ENCODE data around the gene MACC1.
"Not testable (repeated sequence)": the region's sequence is repeated elsewhere in the genome, so short reads cannot be mapped to it uniquely, and the experiment has no call there.

MACC1 gene

DNA sequence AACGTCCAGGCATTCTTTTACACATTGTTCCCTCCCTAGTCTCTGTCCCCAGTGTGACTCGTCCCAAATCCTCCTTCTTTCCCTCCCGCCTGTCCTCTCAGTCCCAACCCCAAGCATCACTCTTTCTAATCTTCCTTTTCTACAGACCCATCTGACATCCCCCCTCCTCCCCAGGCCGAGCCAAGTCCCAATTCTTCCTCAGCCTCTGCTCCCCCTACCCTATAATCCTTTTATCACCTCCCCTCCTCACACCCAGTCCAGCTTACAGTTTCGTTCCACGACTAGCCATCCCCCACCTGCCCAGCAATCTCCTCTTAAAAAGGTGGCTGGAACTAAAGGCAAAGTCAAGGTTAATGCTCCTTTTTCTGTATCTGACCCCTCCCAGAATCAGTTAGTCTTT lies 95.1 kb downstream of the MACC1 start:
- no peak for DNase-seq

DNA sequence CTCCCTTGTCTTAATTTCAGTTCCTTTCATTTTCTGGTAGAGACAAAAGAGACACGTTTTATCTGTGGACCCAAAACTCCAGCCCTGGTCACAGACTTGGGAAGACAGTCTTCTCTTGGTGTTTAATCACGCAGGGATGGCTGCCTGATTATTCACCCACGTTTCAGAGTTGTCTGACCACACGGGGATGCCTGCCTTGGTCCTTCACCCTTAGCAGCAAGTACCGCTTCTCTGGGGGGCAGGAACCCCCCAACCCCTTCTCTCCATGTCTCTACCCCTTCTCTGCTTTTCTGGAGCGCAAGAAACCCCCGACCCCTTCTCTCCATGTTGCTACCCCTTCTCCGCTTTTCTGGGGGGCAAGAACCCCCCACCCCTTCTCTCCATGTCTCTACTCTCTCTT lies 95.8 kb downstream of the MACC1 start:
- no peak for DNase-seq

DNA sequence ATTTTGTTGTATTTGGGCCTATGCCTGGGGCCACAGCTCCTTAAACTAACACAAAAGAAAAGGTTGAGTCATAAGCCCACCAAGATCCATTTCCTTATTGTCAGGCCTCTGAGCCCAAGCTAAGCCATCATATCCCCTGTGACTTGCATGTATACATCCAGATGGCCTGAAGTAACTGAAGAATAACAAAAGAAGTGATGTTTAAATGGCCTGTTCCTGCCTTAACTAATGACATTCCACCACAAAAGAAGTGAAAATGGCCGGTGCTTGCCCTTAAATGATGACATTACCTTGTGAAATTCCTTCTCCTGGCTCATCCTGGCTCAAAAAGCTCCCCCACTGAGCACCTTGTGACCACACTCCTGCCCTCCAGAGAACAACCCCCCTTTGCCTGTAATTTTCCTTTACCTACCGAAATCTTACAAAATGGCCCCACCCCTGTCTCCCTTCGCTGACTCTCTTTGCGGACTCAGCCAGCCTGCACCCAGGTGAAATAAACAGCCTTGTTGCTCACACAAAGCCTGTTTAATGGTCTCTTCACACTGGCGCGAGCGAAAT lies 96.5 kb downstream of the MACC1 start:
- DNase-seq: not testable (repeated sequence)

DNA sequence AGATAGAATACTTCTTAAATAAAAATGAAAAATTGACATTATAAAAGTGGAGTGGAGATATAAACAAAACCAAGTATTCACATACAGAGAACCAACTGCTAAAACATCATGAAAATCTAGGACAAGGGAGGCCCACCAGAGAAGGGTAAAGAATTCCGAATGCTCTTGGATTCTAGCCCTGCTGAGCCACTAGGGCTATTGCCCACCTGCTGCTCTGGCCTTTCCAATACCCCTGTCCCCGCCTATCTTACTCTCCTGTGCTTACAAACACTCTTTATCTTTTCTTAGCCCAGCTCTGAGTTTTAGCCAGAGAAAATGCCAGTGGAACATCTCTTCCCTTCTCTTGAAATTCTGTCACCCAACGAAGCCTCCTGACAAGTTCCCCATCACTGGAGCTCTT lies 100.3 kb downstream of the MACC1 start:
- no peak for DNase-seq

DNA sequence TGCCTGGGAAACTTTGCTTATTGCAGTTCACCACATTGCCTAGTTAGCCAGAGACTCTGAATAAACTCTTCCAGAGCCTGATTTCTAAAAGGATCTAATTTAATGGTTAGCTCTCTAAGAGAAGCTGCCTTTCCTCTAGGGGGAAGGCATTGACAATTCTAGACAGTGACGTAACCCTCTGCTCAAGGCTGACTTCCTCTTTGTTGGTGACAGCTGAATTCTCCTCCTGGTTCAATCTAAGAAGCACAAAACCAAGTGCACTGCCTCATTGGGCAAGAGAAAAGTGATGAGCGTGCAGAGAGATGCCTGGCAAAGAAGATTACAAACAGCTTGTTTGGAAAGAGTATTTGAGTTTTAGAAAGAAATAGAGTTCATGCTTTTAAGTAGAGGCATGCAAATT lies 102.7 kb downstream of the MACC1 start:
- no peak for DNase-seq

DNA sequence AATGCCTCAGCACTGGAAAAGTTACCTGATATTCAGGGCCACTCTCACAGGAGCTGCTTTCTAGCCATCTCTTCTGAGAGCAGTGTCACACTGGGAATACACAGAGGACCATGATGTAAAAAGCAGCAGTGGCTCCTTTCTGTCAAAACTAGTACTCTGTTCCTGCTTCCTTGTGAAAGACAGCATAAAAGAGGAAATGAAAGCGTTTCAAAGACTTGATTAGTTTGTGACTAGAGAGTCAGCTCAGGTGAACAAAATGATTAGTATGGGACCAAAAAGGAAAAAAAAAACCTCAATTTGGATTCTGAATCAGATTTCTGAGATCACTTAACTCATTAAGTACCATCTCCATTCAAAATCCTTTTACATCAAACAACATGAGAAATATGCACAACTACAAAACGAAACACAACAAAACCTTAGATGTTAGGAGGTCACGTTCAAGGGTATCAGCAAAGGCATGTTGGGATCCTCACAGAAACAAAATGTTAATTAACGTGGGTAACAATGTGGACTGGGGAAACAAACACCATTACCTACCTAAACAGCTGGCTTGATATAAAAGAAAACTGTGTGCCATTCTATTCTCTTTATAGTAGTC lies 103.7 kb downstream of the MACC1 start:
- no peak for DNase-seq

DNA sequence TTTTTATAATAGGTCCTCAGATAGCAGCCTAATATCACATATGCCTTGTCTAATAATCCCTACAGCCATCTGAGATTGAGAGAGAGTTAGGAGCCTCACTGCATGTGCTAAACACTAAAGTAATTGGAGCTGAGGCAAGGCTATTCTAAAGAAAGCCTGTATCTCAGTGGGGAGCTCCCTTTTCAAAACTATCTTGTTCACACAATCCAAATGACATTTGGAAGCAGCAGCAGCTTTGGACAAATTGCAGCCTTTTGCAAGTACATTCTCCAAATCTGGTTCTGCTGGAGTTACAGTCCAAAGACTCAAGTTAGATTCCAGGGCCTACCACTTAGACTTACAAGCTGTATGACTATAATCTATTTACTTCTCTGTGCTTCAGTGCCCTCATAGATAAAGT lies 104.5 kb downstream of the MACC1 start:
- DNase-seq: no peak

DNA sequence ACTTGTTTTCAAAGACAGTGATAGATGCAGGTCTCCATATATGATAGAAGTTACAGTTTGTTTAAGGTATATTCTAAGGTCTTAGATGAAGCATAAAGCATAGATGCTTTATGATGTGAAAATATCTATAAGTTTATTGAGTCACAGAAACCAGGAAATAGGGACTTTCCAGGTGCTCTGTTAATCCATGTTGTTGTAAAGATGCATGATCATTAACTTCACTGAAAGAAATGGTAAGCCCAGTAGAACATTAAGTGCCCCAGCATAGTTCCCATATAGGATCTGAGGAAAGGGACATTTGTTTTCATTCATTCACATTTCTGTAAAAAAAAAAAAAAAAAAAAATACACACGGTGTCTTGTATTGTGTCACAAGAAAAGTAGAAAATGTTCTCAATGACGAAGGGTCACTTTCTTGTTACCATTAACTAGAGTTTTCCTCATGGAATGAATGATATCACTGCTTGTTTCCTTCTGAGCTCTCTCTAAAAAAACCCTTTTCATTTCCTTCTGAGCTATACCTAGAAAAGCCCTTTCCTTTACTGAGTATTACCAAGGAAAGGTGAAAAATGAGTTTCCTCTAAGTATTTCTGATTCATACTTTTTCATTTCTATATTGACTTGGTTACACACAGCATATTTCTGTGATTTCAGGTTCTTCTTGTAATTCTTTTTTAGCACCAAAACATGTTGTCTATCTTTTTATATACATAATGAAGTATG lies 105.2 kb downstream of the MACC1 start:
- no peak for DNase-seq

DNA sequence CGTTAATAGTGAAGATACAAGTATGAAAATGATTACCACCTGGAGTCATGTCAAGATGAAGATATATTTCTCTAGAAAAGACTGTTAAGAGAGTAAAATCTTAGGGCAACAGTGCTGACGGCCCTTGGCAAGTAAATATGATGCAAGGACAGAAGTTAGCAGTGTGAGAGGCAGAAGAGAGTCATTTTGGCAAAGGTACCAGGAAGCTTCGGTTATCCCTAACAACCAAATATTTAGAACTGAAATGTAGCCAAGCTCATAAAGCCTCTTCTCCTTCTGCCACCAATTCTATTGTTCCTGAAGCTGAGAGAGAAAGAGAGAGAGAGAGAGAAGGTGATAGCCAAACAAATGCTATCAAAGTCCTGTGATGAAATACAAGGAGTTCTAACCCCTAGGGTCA lies 109.6 kb downstream of the MACC1 start:
- no peak for DNase-seq

DNA sequence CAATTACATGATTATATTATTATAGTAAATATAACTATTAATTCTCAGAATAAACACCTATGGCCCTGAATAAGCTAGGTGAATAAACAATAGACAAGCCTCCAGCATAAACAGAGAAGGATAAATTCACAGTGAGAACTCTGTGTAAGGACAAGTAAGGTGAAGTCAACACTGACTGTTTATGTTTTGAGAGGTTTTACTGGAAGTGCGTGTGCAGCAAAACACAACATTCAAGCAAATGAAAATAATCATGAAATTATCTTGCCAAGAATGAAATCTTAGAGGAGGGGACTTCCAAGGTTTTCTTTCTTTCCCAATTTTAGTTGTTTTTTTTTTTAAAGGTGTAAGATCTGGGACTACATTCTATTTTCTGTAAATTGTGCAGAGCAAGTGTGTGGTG lies 112.5 kb downstream of the MACC1 start:
- no peak for DNase-seq

DNA sequence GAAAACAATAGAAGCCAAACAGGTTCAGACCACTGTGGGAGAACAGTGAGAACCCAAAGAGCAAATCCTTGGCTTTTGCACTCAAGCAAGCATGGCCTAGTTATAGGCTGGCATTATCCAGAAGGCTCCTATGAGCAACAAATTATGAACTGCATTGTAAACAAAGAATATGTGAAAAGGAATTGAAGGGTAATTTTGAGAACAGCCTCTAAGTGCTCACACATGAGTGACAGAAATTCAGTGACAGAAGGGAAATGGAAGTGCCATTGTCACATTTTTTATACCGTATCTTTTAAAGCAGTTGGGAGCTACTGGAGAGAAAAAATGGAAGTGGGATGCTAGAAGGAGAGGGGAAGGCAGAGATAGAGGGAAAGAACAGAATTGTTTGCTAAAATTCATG lies 114.2 kb downstream of the MACC1 start:
- no peak for DNase-seq

DNA sequence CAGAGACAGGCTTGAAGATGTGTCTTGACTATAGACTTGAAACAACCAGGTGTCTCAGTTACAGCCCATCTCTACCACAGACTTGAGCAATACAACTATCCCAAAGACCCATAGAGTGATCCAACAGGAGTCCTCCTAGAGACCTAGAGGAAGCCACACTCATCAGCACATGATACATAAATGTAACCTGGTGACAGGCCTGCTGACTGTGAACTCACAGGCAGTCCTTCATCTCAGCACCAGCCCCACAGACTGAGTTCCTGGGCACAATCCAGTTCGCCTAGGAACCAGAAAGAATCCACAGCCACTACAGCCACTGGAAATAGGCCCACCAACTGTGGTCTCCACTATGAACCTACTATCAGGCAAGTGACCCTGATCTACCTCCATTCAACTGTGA lies 121.3 kb downstream of the MACC1 start:
- DNase-seq: no peak

DNA sequence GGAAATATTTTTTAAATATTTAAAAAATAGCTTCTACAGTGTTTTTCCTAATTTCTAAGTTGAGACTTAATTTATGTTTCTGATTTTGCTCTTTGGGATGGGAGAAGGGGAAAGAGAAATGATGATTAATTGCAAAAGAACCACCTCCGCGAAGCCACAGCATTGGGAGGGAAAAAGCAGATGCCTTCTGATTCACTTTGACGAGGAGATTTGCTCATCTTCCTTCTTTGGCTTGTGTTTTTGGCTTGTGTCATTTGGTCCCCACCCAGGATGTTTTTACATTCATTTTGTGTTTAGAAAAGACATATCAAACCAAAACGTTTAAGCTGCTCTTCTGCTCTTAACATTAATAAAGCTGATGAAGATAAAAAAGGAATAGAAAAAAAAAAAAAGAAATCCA lies 121.7 kb downstream of the MACC1 start:
- no peak for DNase-seq

DNA sequence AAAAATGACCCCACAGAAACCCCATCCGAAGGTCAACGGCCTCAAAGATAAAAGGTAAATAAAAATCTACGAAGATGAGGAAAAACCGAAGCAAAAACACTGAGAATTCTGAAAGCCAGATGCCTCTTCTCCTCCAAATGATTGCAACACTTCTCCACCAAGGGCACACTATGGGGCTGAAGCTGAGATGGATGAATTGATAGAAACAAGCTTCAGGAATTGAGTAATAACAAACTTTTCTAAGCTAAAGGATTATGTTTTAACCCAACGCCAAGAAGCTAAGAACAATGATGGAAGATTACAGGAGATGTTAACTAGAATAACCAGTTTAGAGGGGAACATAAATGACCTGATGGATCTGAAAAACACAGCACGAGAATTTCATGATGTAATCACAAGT lies 127.8 kb downstream of the MACC1 start:
- DNase-seq: no peak

DNA sequence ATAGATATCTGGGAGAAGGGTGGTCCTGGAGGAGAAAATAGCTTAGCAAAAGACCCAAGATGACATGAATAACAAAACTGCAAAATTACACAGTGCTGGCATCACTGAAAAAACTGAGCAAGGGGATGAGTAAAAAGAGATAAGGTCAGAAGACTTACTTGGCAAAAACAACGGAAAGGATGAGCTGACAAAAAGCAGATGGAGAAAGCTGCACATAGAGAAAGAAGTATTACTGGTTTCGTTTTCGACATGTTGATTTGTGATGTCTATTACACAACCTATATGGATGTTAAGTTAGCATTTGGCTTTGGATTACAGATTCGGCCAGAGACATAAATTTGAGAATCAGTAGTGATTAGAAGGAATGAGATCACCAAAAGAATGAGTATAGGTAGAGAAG lies 132.1 kb downstream of the MACC1 start:
- DNase-seq: no peak
